ENCODE results near the gene FAM9C. TPM values are rescaled to one million over a fixed set of nuclear protein-coding genes. Genes with fewer than 3 reads are reported as not detected.

The FAM9C gene
- total and polyA plus RNA-seq, 2 donors from 2014 or later, result not detected

- Histone ChIP-seq H3K4me3 (ENCODE audit: low read length in 3 of 3) (no peak overlapping the region), H3K27ac (ENCODE audit: low read depth in 2 of 2, low read length in 2 of 2) (no peak overlapping the region), H3K27me3 (ENCODE audit: control insufficient read depth, insufficient read depth, low read length) (no peaks in the 10 kb centered on the region), H3K36me3 (ENCODE audit: control insufficient read depth in 2 of 3, insufficient read depth in 3 of 3, low read length in 3 of 3) (no peaks in the 10 kb centered on the region), H3K9me3 (ENCODE audit: control insufficient read depth in 2 of 3, insufficient read depth in 1 of 3, low read length in 3 of 3) (no peaks in the 10 kb centered on the region), H3K4me1 (ENCODE audit: control insufficient read depth in 2 of 3, insufficient read depth in 2 of 3, low read depth in 1 of 3, low read length in 3 of 3) (no peaks in the 10 kb centered on the region), H3K9ac (ENCODE audit: low read length in 3 of 3) (no peak overlapping the region)
- no peak for TF ChIP-seq CTCF (IDR thresholded peaks at IDR 0.05; ENCODE audit: borderline replicate concordance, extremely low read depth, insufficient read depth)
- FAIRE-seq, result no peak
- intact Hi-C loops (cut with DNase I), result no loop called here
- DNase-seq, result no peak
Observed at GRCh38 chrX:13015536-13016236, 28.7 kb downstream of the FAM9C start.

- Histone ChIP-seq H3K27ac (ENCODE audit: low read depth in 2 of 2, low read length in 2 of 2) (peak overlapping the region in 1 of 2 donors; percentile 17), H3K36me3 (ENCODE audit: control insufficient read depth in 2 of 3, insufficient read depth in 3 of 3, low read length in 3 of 3) (no peaks in the 10 kb centered on the region), H3K4me3 (ENCODE audit: low read length in 3 of 3) (no peak overlapping the region), H3K9me3 (ENCODE audit: control insufficient read depth in 2 of 3, insufficient read depth in 1 of 3, low read length in 3 of 3) (no peaks in the 10 kb centered on the region), H3K27me3 (ENCODE audit: control insufficient read depth, insufficient read depth, low read length) (no peaks in the 10 kb centered on the region), H3K9ac (ENCODE audit: low read length in 3 of 3) (no peak overlapping the region), H3K4me1 (ENCODE audit: control insufficient read depth in 2 of 3, insufficient read depth in 2 of 3, low read depth in 1 of 3, low read length in 3 of 3) (no peaks in the 10 kb centered on the region)
- no peak for DNase-seq
- no peak for TF ChIP-seq CTCF (IDR thresholded peaks at IDR 0.05; ENCODE audit: borderline replicate concordance, extremely low read depth, insufficient read depth)
- intact Hi-C loops (cut with DNase I), result no loop called here
- no peak for FAIRE-seq
Observed at GRCh38 chrX:13014111-13015096, 30.0 kb downstream of the FAM9C start.

GRCh38 chrX:13013363-13014110, 30.9 kb downstream of the FAM9C start:
- peak in 1 of 5 donors; percentile 76 for DNase-seq
- no peak for FAIRE-seq
- Histone ChIP-seq H3K27ac (ENCODE audit: low read depth in 2 of 2, low read length in 2 of 2) (peak overlapping the region; percentile 16 to 20), H3K9me3 (ENCODE audit: control insufficient read depth in 2 of 3, insufficient read depth in 1 of 3, low read length in 3 of 3) (no peaks in the 10 kb centered on the region), H3K4me3 (ENCODE audit: low read length in 3 of 3) (no peak overlapping the region), H3K27me3 (ENCODE audit: control insufficient read depth, insufficient read depth, low read length) (no peaks in the 10 kb centered on the region), H3K4me1 (ENCODE audit: control insufficient read depth in 2 of 3, insufficient read depth in 2 of 3, low read depth in 1 of 3, low read length in 3 of 3) (no peaks in the 10 kb centered on the region), H3K36me3 (ENCODE audit: control insufficient read depth in 2 of 3, insufficient read depth in 3 of 3, low read length in 3 of 3) (no peaks in the 10 kb centered on the region), H3K9ac (ENCODE audit: low read length in 3 of 3) (no peak overlapping the region)
- TF ChIP-seq CTCF (IDR thresholded peaks at IDR 0.05; ENCODE audit: borderline replicate concordance, extremely low read depth, insufficient read depth), result no peak
- intact Hi-C loops (cut with DNase I), result no loop called here
